ENCODE results near the gene TOMT.

DNA sequence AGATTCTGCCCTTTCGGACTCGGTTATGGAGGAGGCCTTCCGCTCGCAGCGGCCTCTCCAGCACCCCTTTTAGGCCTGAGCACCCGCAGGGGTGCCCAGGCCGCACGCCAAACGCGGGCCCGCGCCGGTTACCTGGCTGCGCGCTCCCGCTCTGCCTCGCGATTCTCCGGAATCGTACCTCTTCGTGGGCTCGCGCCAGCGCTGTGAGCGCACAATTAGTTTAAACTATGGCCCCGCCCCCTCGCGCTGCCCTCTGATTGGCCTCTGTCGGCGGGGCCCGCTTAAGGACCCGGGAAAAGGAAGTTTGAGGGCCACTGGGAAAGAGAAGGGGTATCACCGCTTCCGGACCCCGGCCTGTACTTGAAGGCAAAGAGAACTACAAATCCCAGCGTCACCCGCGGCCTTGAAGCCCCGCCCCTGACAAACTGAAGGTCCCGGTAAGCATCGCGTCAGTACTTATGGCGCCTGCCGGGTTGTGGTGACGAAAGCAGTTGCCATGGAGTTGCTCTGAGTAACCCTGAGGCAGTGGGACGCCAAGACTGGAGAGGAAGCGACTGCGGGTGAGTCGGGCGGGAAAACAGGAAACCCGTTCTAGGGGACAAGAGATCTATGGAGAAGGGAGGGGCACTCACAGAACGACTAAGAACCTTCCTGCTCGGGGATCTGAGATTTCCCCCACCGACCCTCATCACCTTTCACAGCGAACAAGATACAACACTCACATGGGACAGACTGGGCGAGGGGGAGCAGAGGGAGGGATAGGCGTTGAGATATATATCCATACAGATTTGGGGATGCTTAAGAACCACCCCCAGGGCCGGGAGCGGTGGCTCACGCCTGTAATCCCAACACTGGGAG, 25.2 kb upstream of the TOMT start, which contains the start of the genes LRRC51 and NUMA1:
- TF ChIP-seq POLR2A (IDR thresholded peaks at IDR 0.05; ENCODE audit: low read length), result peak; percentile 81
- no peak for TF ChIP-seq GATA1 (IDR thresholded peaks at IDR 0.05; ENCODE audit: low read depth, low read length)

Measured in erythroblast (primary cell).